Mucosa of descending colon (tissue), 3 donors: ENCODE measurements around the gene KLF3. TPM values are rescaled to one million over a fixed set of nuclear protein-coding genes. Genes with fewer than 3 reads are reported as not detected.
"Not testable (repeated sequence)": the region's sequence is repeated elsewhere in the genome, so short reads cannot be mapped to it uniquely, and the experiment has no call there.

Source experiments
- ATAC-seq: fragments of 200-7000 bp; cut with Tn5 transposase; one replicate; pipeline ENCODE4 v1.9.1; 2020; ENCODE audit warnings: mild to moderate bottlenecking, moderate library complexity
- DNase-seq, 3 donors: peaks; one replicate each; pipeline ENCODE4 v3.0.0-alpha.2; 2020
- H3K36me3 ChIP-seq: fragments of 200-600 bp; one replicate; pipeline ENCODE4 v1.8.0; 2021; ENCODE audit warnings: low read depth, mild to moderate bottlenecking
- H3K4me1 ChIP-seq: fragments of 200-600 bp; one replicate; pipeline ENCODE4 v1.8.0; 2021; ENCODE audit warnings: low read depth, mild to moderate bottlenecking
- H3K4me3 ChIP-seq: fragments of 200-600 bp; one replicate; pipeline ENCODE4 v1.8.0; 2021; ENCODE audit warnings: mild to moderate bottlenecking
- H3K9me3 ChIP-seq: fragments of 200-600 bp; one replicate; pipeline ENCODE4 v1.8.0; 2021; ENCODE audit warnings: mild to moderate bottlenecking
- intact Hi-C, 2 donors: fragments of 100-400 bp; cut with DNase I in 1 of 2; cut with micrococcal nuclease in 1 of 2; formaldehyde crosslinking; loops; one replicate each; pipeline versions ENCODE4 v1.11.0 to v1.11.1; 2022; cut with DNase I, micrococcal nuclease
- total RNA-seq, 3 donors: library from RNA; stranded (reverse); fragmentation: NEBNext Ultra II Directional in 2 of 3; extraction: Animal tissue kit (Norgen Biotek cat#: 25700) in 2 of 3; gene quantifications; one replicate each; pipeline versions ENCODE4 v1.2.1 to v1.2.4, GENCODE V29; 2021 to 2023
- TF ChIP-seq, protein P1 (sequence below): fragments of 200-600 bp; IDR thresholded peaks from one replicate; pipeline ENCODE4 v1.8.0; 2022; ENCODE audit warnings: antibody characterized with exemption, mild to moderate bottlenecking
- donor health status: DM: no; HTN: no; CAD: no; lungs with moderate emphysema.
- donor health status: DM: no; HTN: no; CAD: no.
- donor health status: DM: no; HTN: yes; CAD: no.

KLF3 gene
- total RNA-seq, 3 donors from 2014 or later: 102 to 151 (median 128) TPM

DNA sequence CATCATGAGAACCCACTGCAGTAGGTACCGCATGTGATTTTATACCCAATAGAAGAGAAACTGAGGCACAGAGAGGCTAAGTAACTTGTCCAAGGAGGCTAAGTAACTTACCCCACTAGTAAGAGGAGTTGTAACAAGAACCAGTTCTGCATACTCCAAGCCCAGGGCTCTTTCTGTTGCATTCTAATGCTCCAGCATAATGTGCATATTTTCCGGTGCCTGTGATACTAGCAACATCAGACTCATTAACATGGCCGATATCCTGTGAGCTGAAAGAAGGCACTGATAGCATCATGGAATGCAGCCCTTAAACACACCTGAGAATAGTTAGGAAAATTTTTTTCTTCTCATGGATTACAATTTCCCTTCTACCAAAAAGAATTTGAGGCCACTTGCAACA, 39.7 kb upstream of the KLF3 start:
- Histone ChIP-seq H3K9me3 (no peaks in the 10 kb centered on the region), H3K36me3 (no peaks in the 10 kb centered on the region), H3K4me1 (peaks cover 26% of the 10 kb centered on the region), H3K4me3 (no peak overlapping the region)
- DNase-seq: no peak
- ATAC-seq: no peak
- TF ChIP-seq, protein P1, sequence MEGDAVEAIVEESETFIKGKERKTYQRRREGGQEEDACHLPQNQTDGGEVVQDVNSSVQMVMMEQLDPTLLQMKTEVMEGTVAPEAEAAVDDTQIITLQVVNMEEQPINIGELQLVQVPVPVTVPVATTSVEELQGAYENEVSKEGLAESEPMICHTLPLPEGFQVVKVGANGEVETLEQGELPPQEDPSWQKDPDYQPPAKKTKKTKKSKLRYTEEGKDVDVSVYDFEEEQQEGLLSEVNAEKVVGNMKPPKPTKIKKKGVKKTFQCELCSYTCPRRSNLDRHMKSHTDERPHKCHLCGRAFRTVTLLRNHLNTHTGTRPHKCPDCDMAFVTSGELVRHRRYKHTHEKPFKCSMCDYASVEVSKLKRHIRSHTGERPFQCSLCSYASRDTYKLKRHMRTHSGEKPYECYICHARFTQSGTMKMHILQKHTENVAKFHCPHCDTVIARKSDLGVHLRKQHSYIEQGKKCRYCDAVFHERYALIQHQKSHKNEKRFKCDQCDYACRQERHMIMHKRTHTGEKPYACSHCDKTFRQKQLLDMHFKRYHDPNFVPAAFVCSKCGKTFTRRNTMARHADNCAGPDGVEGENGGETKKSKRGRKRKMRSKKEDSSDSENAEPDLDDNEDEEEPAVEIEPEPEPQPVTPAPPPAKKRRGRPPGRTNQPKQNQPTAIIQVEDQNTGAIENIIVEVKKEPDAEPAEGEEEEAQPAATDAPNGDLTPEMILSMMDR: no peak
- intact Hi-C loops: no loop called here

GRCh38 chr4:38625508-38625907, 38.5 kb upstream of the KLF3 start:
- ATAC-seq: no peak
- intact Hi-C loops: no loop called here
- Histone ChIP-seq H3K4me3 (no peak overlapping the region), H3K9me3 (no peaks in the 10 kb centered on the region), H3K36me3 (no peaks in the 10 kb centered on the region), H3K4me1 (peaks cover 19% of the 10 kb centered on the region)
- TF ChIP-seq, protein P1: no peak
- no peak for DNase-seq

DNA sequence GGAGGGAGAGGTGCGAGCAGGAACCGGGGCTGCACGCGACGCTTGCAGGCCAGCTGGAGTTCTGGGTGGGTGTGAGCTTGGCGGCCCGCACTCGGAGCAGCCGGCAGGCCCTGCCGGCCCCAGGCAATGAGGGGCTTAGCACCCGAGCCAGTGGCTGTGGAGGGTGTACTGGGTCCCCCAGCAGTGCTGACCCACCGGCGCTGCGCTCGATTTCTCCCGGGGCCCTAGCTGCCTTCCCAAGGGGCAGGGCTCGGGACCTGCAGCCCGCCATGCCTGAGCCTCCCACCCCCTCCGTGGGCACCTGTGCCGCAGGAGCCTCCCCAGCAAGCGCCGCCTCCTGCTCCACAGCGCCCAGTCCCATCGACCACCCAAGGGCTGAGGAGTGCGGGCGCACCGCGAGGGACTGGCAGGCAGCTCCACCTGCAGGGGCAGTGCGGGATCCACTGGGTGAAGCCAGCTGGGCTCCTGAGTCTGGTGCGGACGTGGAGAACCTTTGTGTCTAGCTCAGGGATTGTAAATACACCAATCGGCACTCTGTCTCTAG, 37.0 kb upstream of the KLF3 start:
- ATAC-seq, H3K36me3 ChIP-seq, DNase-seq, H3K9me3 ChIP-seq, H3K4me3 ChIP-seq, H3K4me1 ChIP-seq, intact Hi-C loops: not testable (repeated sequence)

- intact Hi-C loops: no loop called here
- ATAC-seq (no peak), DNase-seq (no peak)
- Histone ChIP-seq H3K9me3 (no peaks in the 10 kb centered on the region), H3K4me3 (no peak overlapping the region), H3K36me3 (no peaks in the 10 kb centered on the region), H3K4me1 (no peaks in the 10 kb centered on the region)
- TF ChIP-seq, protein P1: no peak
Observed at GRCh38 chr4:38630519-38630918, 33.5 kb upstream of the KLF3 start.

DNA sequence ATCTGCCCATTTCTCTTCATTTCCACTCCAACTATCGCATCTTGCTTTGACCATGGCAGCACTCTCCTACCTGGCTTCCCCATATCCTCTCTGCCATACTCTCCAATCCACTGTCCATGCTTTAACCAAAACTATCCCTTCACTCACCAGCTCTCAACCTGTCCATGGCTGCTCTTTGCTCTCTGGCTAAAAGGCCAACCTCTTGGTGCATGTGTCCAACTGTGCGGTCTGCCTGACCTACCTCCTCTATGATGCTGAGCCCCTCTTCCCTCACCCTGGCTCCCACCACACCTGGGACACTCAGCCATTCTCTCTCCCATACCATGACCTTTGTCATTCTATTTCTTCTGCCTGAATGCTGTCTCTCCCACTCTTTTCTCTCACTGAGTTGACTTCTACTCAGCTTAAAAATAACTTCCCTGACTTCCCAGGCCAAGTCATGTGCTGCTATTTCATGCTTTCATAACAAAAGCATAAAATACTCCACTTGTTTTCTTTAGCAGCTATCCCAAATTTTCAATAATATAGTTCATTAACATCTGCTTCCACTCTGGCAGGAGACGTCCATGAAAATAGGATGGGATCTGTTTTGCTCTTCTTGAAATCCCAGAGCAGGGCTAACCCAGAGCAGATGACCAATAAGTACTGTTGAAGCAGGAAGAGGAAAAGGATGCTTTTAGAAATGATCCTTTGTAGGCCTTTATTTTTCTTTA, 29.8 kb upstream of the KLF3 start:
- intact Hi-C loops: no loop called here
- ATAC-seq: no peak
- H3K36me3 ChIP-seq: no peaks in the 10 kb centered on the region
- TF ChIP-seq, protein P1: no peak
- DNase-seq: no peak
- H3K4me1 ChIP-seq: no peaks in the 10 kb centered on the region
- H3K4me3 ChIP-seq: no peak overlapping the region
- no peaks in the 10 kb centered on the region for H3K9me3 ChIP-seq

GRCh38 chr4:38639242-38639641, 24.8 kb upstream of the KLF3 start:
- no peak for DNase-seq
- no peaks in the 10 kb centered on the region for H3K36me3 ChIP-seq
- no peaks in the 10 kb centered on the region for H3K9me3 ChIP-seq
- TF ChIP-seq, protein P1: no peak
- ATAC-seq: no peak
- no peaks in the 10 kb centered on the region for H3K4me1 ChIP-seq
- intact Hi-C loops: no loop called here
- H3K4me3 ChIP-seq: no peak overlapping the region
